Mesenchymal stem cell (in vitro differentiated cells and primary cell): ENCODE results near the gene KLHDC3.
A peak's percentile ranks its signal among the peaks of the same experiment; 100 is the strongest.

Experiments used
- DNase-seq: peaks from one replicate; pipeline ENCODE4 v3.0.0-alpha.2; 2013
- H2AFZ ChIP-seq: one replicate; pipeline ENCODE4 v1.6.1; 2013; ENCODE audit warnings: low read depth, mild to moderate bottlenecking, control low read depth, inconsistent platforms, low read length, moderate library complexity
- H2AK5ac ChIP-seq: 2 replicates; pipeline ENCODE4 v1.6.1; 2013; ENCODE audit warnings: low read length, moderate library complexity, mild to moderate bottlenecking, inconsistent platforms; ENCODE audit not compliant: severe bottlenecking
- H2BK120ac ChIP-seq: one replicate; pipeline ENCODE4 v1.6.1; 2013; ENCODE audit warnings: low read depth, mild to moderate bottlenecking, inconsistent platforms, low read length, moderate library complexity
- H2BK12ac ChIP-seq, 2 experiments: one replicate each; pipeline ENCODE4 v1.6.1; 2013; ENCODE audit warnings: inconsistent platforms in 2 of 2, low read length in 2 of 2, mild to moderate bottlenecking in 2 of 2, moderate library complexity in 2 of 2, control low read depth in 1 of 2
- H2BK15ac ChIP-seq: one replicate; pipeline ENCODE4 v1.6.1; 2013; ENCODE audit warnings: mild to moderate bottlenecking, low read depth, inconsistent platforms; ENCODE audit not compliant: poor library complexity, severe bottlenecking
- H2BK5ac ChIP-seq: 2 replicates; pipeline ENCODE4 v1.6.1; 2013; ENCODE audit warnings: low read depth, mild to moderate bottlenecking, low read length, control low read depth, inconsistent platforms; ENCODE audit not compliant: poor library complexity, severe bottlenecking
- H3K14ac ChIP-seq, 2 experiments: one replicate each; pipeline ENCODE4 v1.6.1; 2013; ENCODE audit warnings: inconsistent platforms in 2 of 2, low read length in 2 of 2, control low read depth in 1 of 2, mild to moderate bottlenecking in 1 of 2, moderate library complexity in 1 of 2
- H3K18ac ChIP-seq, 2 experiments: one replicate each; pipeline ENCODE4 v1.6.1; 2013; ENCODE audit warnings: inconsistent platforms in 2 of 2, low read length in 2 of 2, control low read depth in 1 of 2, low read depth in 1 of 2, mild to moderate bottlenecking in 1 of 2
- H3K23ac ChIP-seq, 2 experiments: one replicate each; pipeline ENCODE4 v1.6.1; 2013; ENCODE audit warnings: inconsistent platforms in 2 of 2, low read length in 2 of 2, mild to moderate bottlenecking in 2 of 2, moderate library complexity in 2 of 2, control low read depth in 1 of 2
- H3K27ac ChIP-seq: 2 replicates; pipeline ENCODE4 v1.5.1; 2013; ENCODE audit warnings: mild to moderate bottlenecking, moderate library complexity, low read length, control low read depth, inconsistent platforms; ENCODE audit not compliant: poor library complexity, severe bottlenecking
- H3K27me3 ChIP-seq, 2 experiments: 2 replicates each; pipeline versions ENCODE4 v1.6.1 to v1.7.0; 2013; ENCODE audit warnings: low read length in 2 of 2, mild to moderate bottlenecking in 2 of 2, moderate library complexity in 2 of 2, control low read depth in 1 of 2, inconsistent platforms in 1 of 2; ENCODE audit not compliant: control insufficient read depth in 1 of 2, insufficient read depth in 1 of 2
- H3K36me3 ChIP-seq, 2 experiments: 2 replicates each; pipeline versions ENCODE4 v1.6.1 to v1.7.0; 2013; ENCODE audit warnings: low read length in 2 of 2, control low read depth in 1 of 2, inconsistent platforms in 1 of 2, low read depth in 1 of 2, mild to moderate bottlenecking in 1 of 2; ENCODE audit not compliant: insufficient read depth in 2 of 2, control insufficient read depth in 1 of 2
- H3K4ac ChIP-seq, 2 experiments: one replicate each; pipeline ENCODE4 v1.6.1; 2013; ENCODE audit warnings: inconsistent platforms in 2 of 2, low read length in 2 of 2, mild to moderate bottlenecking in 2 of 2, moderate library complexity in 2 of 2, control low read depth in 1 of 2, low read depth in 1 of 2
- H3K4me1 ChIP-seq: 2 replicates; pipeline ENCODE4 v1.6.1; 2013; ENCODE audit warnings: low read depth, low read length, control low read depth; ENCODE audit not compliant: control insufficient read depth, insufficient read depth
- H3K4me2 ChIP-seq: 2 replicates; pipeline ENCODE4 v1.6.1; 2013; ENCODE audit warnings: low read length, mild to moderate bottlenecking, inconsistent platforms; ENCODE audit not compliant: poor library complexity, severe bottlenecking
- H3K4me3 ChIP-seq, 2 experiments: 2 replicates each; pipeline versions ENCODE4 v1.5.1 to v1.7.0; 2013; ENCODE audit warnings: low read length in 2 of 2, mild to moderate bottlenecking in 2 of 2, control low read depth in 1 of 2, low read depth in 1 of 2; ENCODE audit not compliant: insufficient read depth in 1 of 2
- H3K79me1 ChIP-seq: replicated peaks from 2 replicates; pipeline ENCODE4 v1.6.1; 2013; ENCODE audit warnings: mild to moderate bottlenecking, control low read depth, low read length, inconsistent platforms; ENCODE audit not compliant: poor library complexity, severe bottlenecking
- H3K9ac ChIP-seq: 2 replicates; pipeline ENCODE4 v1.7.0; 2013; ENCODE audit warnings: mild to moderate bottlenecking, low read length, moderate library complexity
- H3K9me3 ChIP-seq: 2 replicates; pipeline ENCODE4 v1.7.0; 2013; ENCODE audit warnings: mild to moderate bottlenecking, low read length; ENCODE audit not compliant: control insufficient read depth
- H4K8ac ChIP-seq: one replicate; pipeline ENCODE4 v1.6.1; 2013; ENCODE audit warnings: inconsistent platforms, mild to moderate bottlenecking, low read length, moderate library complexity
- H4K91ac ChIP-seq: one replicate; pipeline ENCODE4 v1.6.1; 2013; ENCODE audit warnings: mild to moderate bottlenecking, low read length, inconsistent platforms
- WGBS: methylation state at CpG from one replicate; pipeline ENCODE4 v1.1.7; 2013; ENCODE audit warnings: mixed read lengths; 5-methylcytosine and 5-hydroxymethylcytosine counted together

KLHDC3 gene

DNA sequence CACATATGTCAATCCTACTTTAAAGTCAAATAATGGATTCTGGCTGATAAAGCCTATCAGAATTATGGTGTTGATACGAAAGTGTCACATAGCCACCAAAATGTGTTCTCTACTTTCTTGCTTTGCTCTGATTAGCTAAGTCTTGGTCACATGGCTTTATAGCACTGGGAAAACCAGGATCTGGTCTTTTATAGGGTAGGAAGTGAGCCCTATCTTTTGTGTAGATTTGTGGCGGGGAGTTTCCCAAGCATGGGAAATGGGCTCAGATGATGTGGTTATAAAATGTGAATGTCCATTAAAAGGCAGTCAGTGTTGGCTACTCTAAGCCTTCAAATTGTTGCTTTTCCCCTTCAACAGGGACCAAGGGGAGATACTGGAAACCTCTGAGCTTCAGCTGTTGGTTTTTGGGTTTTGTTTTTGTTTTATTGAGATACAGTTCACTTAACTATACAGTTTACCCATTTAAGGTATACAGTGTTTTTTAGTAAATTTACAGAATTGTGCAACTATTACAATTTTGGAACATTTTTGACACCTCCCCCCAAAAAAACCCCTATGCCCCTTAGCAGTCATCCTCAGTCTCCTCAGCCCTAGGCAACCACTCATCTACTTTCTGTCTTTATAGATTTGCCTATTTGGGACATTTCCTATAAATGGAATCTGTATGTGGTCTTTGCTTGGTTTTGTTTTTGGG, 19.6 kb downstream of the KLHDC3 start:
- H3K18ac ChIP-seq: no peak overlapping the region
- H3K79me1 ChIP-seq: peaks cover 8% of the 10 kb centered on the region
- H3K4me3 ChIP-seq: no peak overlapping the region
- H3K4ac ChIP-seq: no peak overlapping the region
- no peak overlapping the region for H2AK5ac ChIP-seq
- H4K91ac ChIP-seq: no peak overlapping the region
- no peak overlapping the region for H4K8ac ChIP-seq
- H3K4me1 ChIP-seq: peaks cover 3% of the 10 kb centered on the region
- H3K27ac ChIP-seq: no peak overlapping the region
- no peak overlapping the region for H2BK12ac ChIP-seq
- no peak overlapping the region for H2BK120ac ChIP-seq
- DNase-seq: no peak
- no peak overlapping the region for H3K23ac ChIP-seq
- no peak overlapping the region for H3K9ac ChIP-seq
- no peaks in the 10 kb centered on the region for H3K27me3 ChIP-seq
- 96% methylated on average over 2 of the region's 2 CpGs for WGBS
- H2BK15ac ChIP-seq: no peak overlapping the region
- H3K36me3 ChIP-seq: peaks cover 69 to 80% of the 10 kb centered on the region in 2 experiments
- H3K14ac ChIP-seq: no peak overlapping the region
- H2AFZ ChIP-seq: no peak overlapping the region
- no peak overlapping the region for H3K4me2 ChIP-seq
- no peaks in the 10 kb centered on the region for H3K9me3 ChIP-seq
- H2BK5ac ChIP-seq: no peak overlapping the region

DNA sequence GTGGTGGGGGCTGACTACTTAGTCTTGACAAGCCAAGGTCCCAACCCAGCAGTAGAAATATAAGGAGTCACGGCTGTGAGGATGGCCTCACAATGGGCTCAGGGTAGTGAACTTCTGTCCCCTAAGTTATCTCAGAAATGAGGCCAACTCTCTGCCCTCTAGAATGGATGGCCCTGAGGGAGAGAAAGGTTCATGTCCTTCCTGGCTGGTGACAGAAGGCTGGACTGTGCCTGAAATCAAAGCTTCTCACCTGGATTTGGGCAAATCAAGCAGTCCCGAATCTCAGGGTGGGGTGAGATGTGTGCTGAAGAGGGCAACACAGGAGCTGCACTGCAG, 20.1 kb downstream of the KLHDC3 start:
- H3K9me3 ChIP-seq: no peaks in the 10 kb centered on the region
- H2BK12ac ChIP-seq: no peak overlapping the region
- H3K27me3 ChIP-seq: no peaks in the 10 kb centered on the region
- no peak overlapping the region for H2AK5ac ChIP-seq
- no peak overlapping the region for H3K27ac ChIP-seq
- no peak overlapping the region for H3K14ac ChIP-seq
- peaks cover 69 to 80% of the 10 kb centered on the region in 2 experiments for H3K36me3 ChIP-seq
- no peak overlapping the region for H3K9ac ChIP-seq
- H4K8ac ChIP-seq: no peak overlapping the region
- no peak overlapping the region for H3K4me3 ChIP-seq
- H3K18ac ChIP-seq: no peak overlapping the region
- H3K23ac ChIP-seq: no peak overlapping the region
- no peak overlapping the region for H2BK15ac ChIP-seq
- no peak overlapping the region for H4K91ac ChIP-seq
- H3K4ac ChIP-seq: no peak overlapping the region
- 100% methylated on average over 2 of the region's 2 CpGs for WGBS
- H3K4me2 ChIP-seq: no peak overlapping the region
- H2AFZ ChIP-seq: no peak overlapping the region
- H3K79me1 ChIP-seq: peaks cover 8% of the 10 kb centered on the region
- H2BK5ac ChIP-seq: no peak overlapping the region
- DNase-seq: no peak
- peaks cover 3% of the 10 kb centered on the region for H3K4me1 ChIP-seq
- no peak overlapping the region for H2BK120ac ChIP-seq

GRCh38 chr6:43035495-43036194, 21.6 kb downstream of the KLHDC3 start:
- WGBS: 87% methylated on average over 4 of the region's 4 CpGs

GRCh38 chr6:43036712-43037111, 22.7 kb downstream of the KLHDC3 start:
- no peak overlapping the region for H2AFZ ChIP-seq
- no peak for DNase-seq
- no peak overlapping the region for H3K4ac ChIP-seq
- H2BK15ac ChIP-seq: no peak overlapping the region
- no peak overlapping the region for H3K4me3 ChIP-seq
- no peak overlapping the region for H4K91ac ChIP-seq
- no peak overlapping the region for H3K27ac ChIP-seq
- H3K4me1 ChIP-seq: peaks cover 5% of the 10 kb centered on the region
- H4K8ac ChIP-seq: no peak overlapping the region
- H2BK5ac ChIP-seq: no peak overlapping the region
- peaks cover 75 to 86% of the 10 kb centered on the region in 2 experiments for H3K36me3 ChIP-seq
- H3K23ac ChIP-seq: no peak overlapping the region
- WGBS: 97% methylated on average over 9 of the region's 9 CpGs
- no peak overlapping the region for H3K14ac ChIP-seq
- H3K9ac ChIP-seq: no peak overlapping the region
- H3K79me1 ChIP-seq: peaks cover 13% of the 10 kb centered on the region
- no peak overlapping the region for H3K4me2 ChIP-seq
- no peaks in the 10 kb centered on the region for H3K27me3 ChIP-seq
- H2BK120ac ChIP-seq: no peak overlapping the region
- H3K18ac ChIP-seq: no peak overlapping the region
- H3K9me3 ChIP-seq: no peaks in the 10 kb centered on the region
- H2BK12ac ChIP-seq: no peak overlapping the region
- no peak overlapping the region for H2AK5ac ChIP-seq

More at GRCh38 chr6:43035495-43036194, 21.6 kb downstream of the KLHDC3 start:
- no peak overlapping the region for H3K4ac ChIP-seq
- no peak for DNase-seq
- peak overlapping the region; percentile 20 for H4K8ac ChIP-seq
- H3K14ac ChIP-seq: no peak overlapping the region
- no peak overlapping the region for H3K18ac ChIP-seq
- H3K4me3 ChIP-seq: no peak overlapping the region
- peaks cover 71 to 82% of the 10 kb centered on the region in 2 experiments for H3K36me3 ChIP-seq
- H2BK5ac ChIP-seq: no peak overlapping the region
- no peak overlapping the region for H3K23ac ChIP-seq
- no peak overlapping the region for H3K9ac ChIP-seq
- no peaks in the 10 kb centered on the region for H3K27me3 ChIP-seq
- no peak overlapping the region for H2BK120ac ChIP-seq
- H2AK5ac ChIP-seq: no peak overlapping the region
- H3K9me3 ChIP-seq: no peaks in the 10 kb centered on the region
- H3K27ac ChIP-seq: no peak overlapping the region
- H3K4me2 ChIP-seq: no peak overlapping the region
- no peak overlapping the region for H4K91ac ChIP-seq
- peaks cover 4% of the 10 kb centered on the region for H3K4me1 ChIP-seq
- H2BK12ac ChIP-seq: no peak overlapping the region
- H2BK15ac ChIP-seq: no peak overlapping the region
- H2AFZ ChIP-seq: no peak overlapping the region
- peaks cover 12% of the 10 kb centered on the region for H3K79me1 ChIP-seq
